Keratinocyte (primary cell): ENCODE results near the gene CGRRF1. TPM values are rescaled to one million over a fixed set of nuclear protein-coding genes. Genes with fewer than 3 reads are reported as not detected.

ENCODE experiments used
- DNase-seq: peaks from one replicate; pipeline ENCODE4 v3.0.0-alpha.2; 2011; ENCODE audit warnings: low read depth, missing footprints, low spot score
- FAIRE-seq: peaks from 2 replicates; lab custom pipeline; 2011; peaks lifted over from hg19 to GRCh38; lab: Jason Lieb, UNC
- H2AFZ ChIP-seq: 2 replicates; pipeline ENCODE4 v1.6.0; 2012; ENCODE audit warnings: low read length, control low read depth, inconsistent platforms; ENCODE audit not compliant: control insufficient read depth
- H3K27ac ChIP-seq: 2 replicates; pipeline ENCODE4 v1.5.1; 2011; ENCODE audit warnings: low read length; ENCODE audit not compliant: control insufficient read depth, insufficient read depth
- H3K27me3 ChIP-seq: 3 replicates; pipeline ENCODE4 v1.6.0; 2011; ENCODE audit warnings: low read length; ENCODE audit not compliant: control insufficient read depth, insufficient read depth; ENCODE audit errors: extremely low read depth
- H3K36me3 ChIP-seq, 2 experiments: 2 replicates in 1 of 2; 3 replicates in 1 of 2; pipeline ENCODE4 v1.5.1; 2011; ENCODE audit warnings: low read length in 2 of 2, mild to moderate bottlenecking in 1 of 2; ENCODE audit not compliant: control insufficient read depth in 2 of 2, insufficient read depth in 2 of 2; ENCODE audit errors: extremely low read depth in 1 of 2
- H3K4me1 ChIP-seq: 3 replicates; pipeline ENCODE4 v1.5.1; 2011; ENCODE audit warnings: low read length; ENCODE audit not compliant: control insufficient read depth, insufficient read depth; ENCODE audit errors: extremely low read depth
- H3K4me2 ChIP-seq: 3 replicates; pipeline ENCODE4 v1.6.0; 2011; ENCODE audit warnings: low read depth, low read length; ENCODE audit not compliant: control insufficient read depth, insufficient read depth; ENCODE audit errors: extremely low read depth
- H3K4me3 ChIP-seq, 3 experiments: fragments of 200-600 bp in 1 of 3; sonication (generic) in 1 of 3; 2 replicates in 2 of 3; 3 replicates in 1 of 3; pipeline ENCODE4 v1.5.1; 2011 to 2016; ENCODE audit warnings: low read length in 3 of 3, mild to moderate bottlenecking in 3 of 3, control low read depth in 2 of 3, inconsistent platforms in 1 of 3, low read depth in 1 of 3, mixed read lengths in 1 of 3, mixed run types in 1 of 3, moderate library complexity in 1 of 3; ENCODE audit not compliant: control insufficient read depth in 2 of 3, insufficient read depth in 2 of 3; ENCODE audit errors: extremely low read depth in 1 of 3
- H3K79me2 ChIP-seq: 2 replicates; pipeline ENCODE4 v1.6.0; 2012; ENCODE audit warnings: low read length; ENCODE audit not compliant: control insufficient read depth, insufficient read depth
- H3K9ac ChIP-seq: 3 replicates; pipeline ENCODE4 v1.6.0; 2011; ENCODE audit warnings: low read length; ENCODE audit not compliant: control insufficient read depth, insufficient read depth; ENCODE audit errors: extremely low read depth
- H3K9me1 ChIP-seq: 3 replicates; pipeline ENCODE4 v1.6.0; 2011; ENCODE audit warnings: low read length; ENCODE audit not compliant: control insufficient read depth, insufficient read depth; ENCODE audit errors: extremely low read depth
- H3K9me3 ChIP-seq: 2 replicates; pipeline ENCODE4 v1.5.1; 2012; ENCODE audit warnings: low read depth, low read length; ENCODE audit not compliant: control insufficient read depth
- H4K20me1 ChIP-seq: 3 replicates; pipeline ENCODE4 v1.6.0; 2011; ENCODE audit warnings: low read length; ENCODE audit not compliant: control insufficient read depth, insufficient read depth; ENCODE audit errors: extremely low read depth
- CTCF ChIP-seq, 3 experiments: IDR thresholded peaks in 1 of 3; conservative IDR thresholded peaks in 1 of 3; optimal IDR thresholded peaks in 1 of 3; 2 replicates in 2 of 3; 3 replicates in 1 of 3; pipeline versions ENCODE3 to v1.5.1; 2011; ENCODE audit warnings: low read length in 3 of 3, mild to moderate bottlenecking in 3 of 3, moderate library complexity in 2 of 3, control low read depth in 1 of 3, inconsistent platforms in 1 of 3; ENCODE audit not compliant: insufficient read depth in 2 of 3; ENCODE audit errors: extremely low read depth in 1 of 3
- EZH2 ChIP-seq: IDR thresholded peaks from one replicate; pipeline ENCODE4 v1.6.1; 2012; ENCODE audit warnings: inconsistent platforms, mild to moderate bottlenecking, low read length, moderate library complexity
- dilution Hi-C: fragments of 300-500 bp; cut with MboI; formaldehyde crosslinking; loops from one replicate; pipeline ENCODE4 v1.7.0; 2020; ENCODE audit warnings: low sequenced_read_pairs; ENCODE audit not compliant: extremely low pct_ligation_motif_present
- polyA plus RNA-seq, 5 experiments: library from polyadenylated mRNA; depleted of rRNA in 3 of 5; stranded (reverse) in 3 of 5; stranded (forward) in 1 of 5; unstranded in 1 of 5; fragments of >200 nt; gene quantifications; 1 replicate in 1 of 5; 2 replicates in 3 of 5; 3 replicates in 1 of 5; pipeline versions ENCODE4 v1.2.1 to v1.2.3, GENCODE V29; 2011 to 2012; ENCODE audit warnings: missing spikeins in 2 of 5, low read depth in 1 of 5, low replicate concordance in 1 of 5

Gene CGRRF1
- polyA plus RNA-seq, 1 donor (not counting 4 experiments of a cell fraction or from before 2014, with no cell fraction given), result 19.5 TPM

- Histone ChIP-seq H3K9ac (no peak overlapping the region), H3K4me3 (no peak overlapping the region), H3K27me3 (no peaks in the 10 kb centered on the region), H3K36me3 (no peaks in the 10 kb centered on the region), H3K9me1 (no peaks in the 10 kb centered on the region), H3K4me2 (no peak overlapping the region), H3K27ac (no peak overlapping the region), H3K4me1 (peaks cover 12% of the 10 kb centered on the region), H4K20me1 (no peaks in the 10 kb centered on the region), H3K9me3 (no peaks in the 10 kb centered on the region), H3K79me2 (peaks cover 39% of the 10 kb centered on the region), H2AFZ (no peak overlapping the region)
- DNase-seq (no peak), FAIRE-seq (no peak)
- no peak for TF ChIP-seq CTCF (optimal IDR thresholded peaks at IDR 0.05 in 1 of 3, IDR thresholded peaks at IDR 0.05 in 1 of 3, conservative IDR thresholded peaks at IDR 0.05 in 1 of 3; ENCODE audit: extremely low read depth in 1 of 3, insufficient read depth in 2 of 3, low read length in 3 of 3)
- TF ChIP-seq EZH2, result no peak
- dilution Hi-C loops, result no loop called here
Observed at GRCh38 chr14:54512393-54512792, 2.7 kb downstream of the CGRRF1 start.

- Histone ChIP-seq H3K36me3 (no peaks in the 10 kb centered on the region), H3K27ac (no peak overlapping the region), H4K20me1 (no peaks in the 10 kb centered on the region), H3K27me3 (no peaks in the 10 kb centered on the region), H3K4me3 (no peak overlapping the region), H3K4me1 (peaks cover 3% of the 10 kb centered on the region), H3K4me2 (no peak overlapping the region), H2AFZ (no peak overlapping the region), H3K9ac (no peak overlapping the region), H3K9me1 (no peaks in the 10 kb centered on the region), H3K79me2 (peaks cover 36% of the 10 kb centered on the region), H3K9me3 (no peaks in the 10 kb centered on the region)
- dilution Hi-C loops, result no loop called here
- TF ChIP-seq EZH2 (no peak), CTCF (optimal IDR thresholded peaks at IDR 0.05 in 1 of 3, IDR thresholded peaks at IDR 0.05 in 1 of 3, conservative IDR thresholded peaks at IDR 0.05 in 1 of 3; ENCODE audit: extremely low read depth in 1 of 3, insufficient read depth in 2 of 3, low read length in 3 of 3) (no peak)
- DNase-seq (no peak), FAIRE-seq (no peak)
Observed at GRCh38 chr14:54515670-54516069, 6.0 kb downstream of the CGRRF1 start.
